Esophagus squamous epithelium (tissue), 4 donors: ENCODE results near the gene PLXNC1.

Experiments
- POLR2A ChIP-seq, 4 donors: fragments of 450-650 bp; IDR thresholded peaks; one replicate each; pipeline ENCODE4 v1.6.1; 2017; ENCODE audit warnings: antibody characterized with exemption in 4 of 4, mild to moderate bottlenecking in 4 of 4, moderate library complexity in 3 of 4
- TF ChIP-seq, protein P1 (sequence below), 6 experiments: fragments of 450-650 bp in 4 of 6; fragments of 200-600 bp in 2 of 6; sonication (generic) in 2 of 6; IDR thresholded peaks; one replicate each; pipeline ENCODE4 v1.5.1; 2016 to 2019; ENCODE audit warnings: antibody characterized with exemption in 6 of 6, mild to moderate bottlenecking in 4 of 6, moderate library complexity in 4 of 6

GRCh38 chr12:94320109-94320508 is 171.7 kb downstream of the PLXNC1 start:
- TF ChIP-seq, protein P1, sequence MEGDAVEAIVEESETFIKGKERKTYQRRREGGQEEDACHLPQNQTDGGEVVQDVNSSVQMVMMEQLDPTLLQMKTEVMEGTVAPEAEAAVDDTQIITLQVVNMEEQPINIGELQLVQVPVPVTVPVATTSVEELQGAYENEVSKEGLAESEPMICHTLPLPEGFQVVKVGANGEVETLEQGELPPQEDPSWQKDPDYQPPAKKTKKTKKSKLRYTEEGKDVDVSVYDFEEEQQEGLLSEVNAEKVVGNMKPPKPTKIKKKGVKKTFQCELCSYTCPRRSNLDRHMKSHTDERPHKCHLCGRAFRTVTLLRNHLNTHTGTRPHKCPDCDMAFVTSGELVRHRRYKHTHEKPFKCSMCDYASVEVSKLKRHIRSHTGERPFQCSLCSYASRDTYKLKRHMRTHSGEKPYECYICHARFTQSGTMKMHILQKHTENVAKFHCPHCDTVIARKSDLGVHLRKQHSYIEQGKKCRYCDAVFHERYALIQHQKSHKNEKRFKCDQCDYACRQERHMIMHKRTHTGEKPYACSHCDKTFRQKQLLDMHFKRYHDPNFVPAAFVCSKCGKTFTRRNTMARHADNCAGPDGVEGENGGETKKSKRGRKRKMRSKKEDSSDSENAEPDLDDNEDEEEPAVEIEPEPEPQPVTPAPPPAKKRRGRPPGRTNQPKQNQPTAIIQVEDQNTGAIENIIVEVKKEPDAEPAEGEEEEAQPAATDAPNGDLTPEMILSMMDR (IDR thresholded peaks at IDR 0.05), result no peak
- no peak for TF ChIP-seq POLR2A (IDR thresholded peaks at IDR 0.05)
